Activated CD8-positive, alpha-beta T cell treated with anti-CD3 and anti-CD28 coated beads for 36 hours (primary cell): Measurements from ENCODE around the gene HS6ST1. TPM values are rescaled to one million over a fixed set of nuclear protein-coding genes. Genes with fewer than 3 reads are reported as not detected.

Source experiments
- ATAC-seq: fragments of 200-7000 bp; cut with Tn5 transposase; one replicate; pipeline ENCODE4 v1.10.0; 2021; ENCODE audit warnings: mild to moderate bottlenecking, moderate library complexity
- CTCF ChIA-PET: fragments of 350-600 bp; sonication (Branson Sonifier 250); formaldehyde crosslinking; loops from one replicate; lab custom pipeline; 2021; ENCODE audit warnings: antibody characterized with exemption; lab: Charles Lee
- POLR2A ChIA-PET: fragments of 350-600 bp; sonication (Branson Sonifier 250); formaldehyde crosslinking; loops from one replicate; lab custom pipeline; 2021; ENCODE audit warnings: antibody characterized with exemption; lab: Charles Lee
- DNase-seq: peaks from one replicate; pipeline ENCODE4 v3.0.0-alpha.2; 2020
- H3K27ac Mint-ChIP-seq: one replicate; pipeline ENCODE4 v1.8.0; 2021; ENCODE audit warnings: mild to moderate bottlenecking, mixed read lengths
- H3K27me3 Mint-ChIP-seq: one replicate; pipeline ENCODE4 v1.8.0; 2021; ENCODE audit warnings: mixed read lengths
- H3K36me3 Mint-ChIP-seq: one replicate; pipeline ENCODE4 v1.8.0; 2021; ENCODE audit warnings: low read depth, mixed read lengths
- H3K4me1 Mint-ChIP-seq: one replicate; pipeline ENCODE4 v1.8.0; 2021; ENCODE audit warnings: low read depth, mixed read lengths
- H3K4me3 Mint-ChIP-seq: one replicate; pipeline ENCODE4 v1.8.0; 2021; ENCODE audit warnings: mild to moderate bottlenecking, moderate library complexity, mixed read lengths
- H3K9me3 Mint-ChIP-seq: one replicate; pipeline ENCODE4 v1.8.0; 2021; ENCODE audit warnings: mixed read lengths
- intact Hi-C: fragments of 100-400 bp; cut with micrococcal nuclease; formaldehyde crosslinking; loops from one replicate; pipeline ENCODE4 v1.10.0; 2022
- total RNA-seq, 2 experiments: library from RNA; stranded (reverse); gene quantifications; one replicate each; pipeline ENCODE4 v1.2.3, GENCODE V29; 2021
- TF ChIP-seq, protein P1 (sequence below): fragments of 200-600 bp; IDR thresholded peaks from one replicate; pipeline ENCODE4 v1.8.0; 2022; ENCODE audit warnings: antibody characterized with exemption, mild to moderate bottlenecking

The HS6ST1 gene
- total RNA-seq, 2 experiments from 2014 or later, result 12.5 to 13.0 TPM

DNA sequence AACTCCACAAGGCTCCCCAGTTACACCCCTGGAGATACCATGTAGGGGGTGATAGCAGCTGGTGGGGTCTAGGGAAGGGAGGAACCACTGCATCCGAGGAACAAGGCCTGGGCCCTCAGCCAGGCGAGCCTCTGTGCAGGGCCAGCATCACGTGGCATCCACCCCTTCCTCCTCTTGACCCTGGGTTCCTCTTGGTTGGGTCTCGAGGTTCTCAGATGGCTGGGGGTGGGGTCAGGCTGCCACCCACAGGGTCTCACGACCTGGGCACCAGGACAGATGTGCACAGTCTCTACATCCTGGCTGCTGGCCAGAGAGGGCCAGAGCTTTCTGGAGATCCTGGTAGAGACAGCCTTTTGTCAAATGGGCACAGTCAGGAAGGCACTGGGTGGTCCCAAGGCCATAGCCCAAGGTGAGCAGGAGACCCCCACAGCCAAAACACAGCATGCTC is 10.4 kb downstream of the HS6ST1 start:
- intact Hi-C loops, result no loop called here
- TF ChIP-seq, protein P1, sequence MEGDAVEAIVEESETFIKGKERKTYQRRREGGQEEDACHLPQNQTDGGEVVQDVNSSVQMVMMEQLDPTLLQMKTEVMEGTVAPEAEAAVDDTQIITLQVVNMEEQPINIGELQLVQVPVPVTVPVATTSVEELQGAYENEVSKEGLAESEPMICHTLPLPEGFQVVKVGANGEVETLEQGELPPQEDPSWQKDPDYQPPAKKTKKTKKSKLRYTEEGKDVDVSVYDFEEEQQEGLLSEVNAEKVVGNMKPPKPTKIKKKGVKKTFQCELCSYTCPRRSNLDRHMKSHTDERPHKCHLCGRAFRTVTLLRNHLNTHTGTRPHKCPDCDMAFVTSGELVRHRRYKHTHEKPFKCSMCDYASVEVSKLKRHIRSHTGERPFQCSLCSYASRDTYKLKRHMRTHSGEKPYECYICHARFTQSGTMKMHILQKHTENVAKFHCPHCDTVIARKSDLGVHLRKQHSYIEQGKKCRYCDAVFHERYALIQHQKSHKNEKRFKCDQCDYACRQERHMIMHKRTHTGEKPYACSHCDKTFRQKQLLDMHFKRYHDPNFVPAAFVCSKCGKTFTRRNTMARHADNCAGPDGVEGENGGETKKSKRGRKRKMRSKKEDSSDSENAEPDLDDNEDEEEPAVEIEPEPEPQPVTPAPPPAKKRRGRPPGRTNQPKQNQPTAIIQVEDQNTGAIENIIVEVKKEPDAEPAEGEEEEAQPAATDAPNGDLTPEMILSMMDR, result no peak
- no peaks in the 10 kb centered on the region for H3K9me3 Mint-ChIP-seq
- no peak overlapping the region for H3K27ac Mint-ChIP-seq
- ChIA-PET CTCF (no interaction called here), POLR2A (no interaction called here)
- ATAC-seq (no peak), DNase-seq (no peak)
- no peaks in the 10 kb centered on the region for H3K27me3 Mint-ChIP-seq
- H3K4me1 Mint-ChIP-seq, result peaks cover 11% of the 10 kb centered on the region
- H3K36me3 Mint-ChIP-seq, result peaks cover 1% of the 10 kb centered on the region
- no peak overlapping the region for H3K4me3 Mint-ChIP-seq

DNA sequence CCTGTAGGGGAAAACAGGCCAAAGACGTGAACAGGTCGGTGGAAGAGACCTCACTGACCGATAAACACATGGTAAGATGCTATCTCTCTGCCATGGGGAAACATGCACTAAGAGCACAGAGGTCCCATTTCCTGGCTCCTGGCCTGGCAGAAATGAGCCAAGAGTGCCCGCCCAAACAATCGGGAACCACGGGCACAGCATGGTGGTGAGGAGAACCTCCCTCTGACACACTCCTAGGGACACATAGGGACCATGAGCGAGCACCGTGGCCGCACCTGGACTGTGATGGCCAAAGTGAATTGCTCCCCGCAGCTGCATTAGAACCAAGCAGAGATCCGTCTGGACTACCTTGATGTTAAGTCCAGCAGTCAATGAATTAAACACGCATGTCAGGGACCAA is 11.1 kb downstream of the HS6ST1 start:
- H3K36me3 Mint-ChIP-seq, result peaks cover 1% of the 10 kb centered on the region
- H3K9me3 Mint-ChIP-seq, result no peaks in the 10 kb centered on the region
- ChIA-PET POLR2A (no interaction called here), CTCF (no interaction called here)
- intact Hi-C loops, result no loop called here
- no peaks in the 10 kb centered on the region for H3K27me3 Mint-ChIP-seq
- no peak overlapping the region for H3K4me3 Mint-ChIP-seq
- H3K27ac Mint-ChIP-seq, result no peak overlapping the region
- H3K4me1 Mint-ChIP-seq, result peaks cover 5% of the 10 kb centered on the region
- ATAC-seq (no peak), DNase-seq (no peak)
- TF ChIP-seq, protein P1, result no peak

DNA sequence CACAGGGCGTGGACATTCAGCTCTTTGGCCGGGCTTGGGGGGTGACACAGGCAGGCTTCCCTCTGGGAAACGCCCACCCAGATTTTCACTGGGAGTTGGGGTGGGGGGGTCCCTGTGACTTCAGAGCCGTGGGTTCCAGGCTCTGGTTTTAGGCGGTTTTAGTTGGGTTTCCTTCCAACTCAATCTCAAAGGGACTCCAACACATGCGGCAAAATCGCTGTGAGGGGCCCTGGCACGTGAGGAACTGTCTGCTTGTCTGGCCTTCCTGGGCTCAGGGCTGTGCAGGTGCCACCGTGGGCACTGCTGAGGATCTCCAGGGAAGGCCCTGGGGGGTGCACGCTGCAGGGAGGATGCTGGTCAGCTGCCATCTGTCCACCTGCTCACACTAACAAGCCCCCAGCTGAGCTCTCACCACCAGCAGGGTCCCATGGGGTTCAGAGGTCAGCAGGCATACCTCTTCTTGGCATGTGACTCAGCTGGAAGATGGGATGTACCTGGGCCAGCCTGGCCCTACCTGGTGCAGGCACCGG is 11.7 kb downstream of the HS6ST1 start:
- TF ChIP-seq, protein P1, result no peak
- no peak for DNase-seq
- ChIA-PET POLR2A (no interaction called here), CTCF (no interaction called here)
- Mint-ChIP-seq H3K4me3 (no peak overlapping the region), H3K36me3 (peaks cover 1% of the 10 kb centered on the region), H3K9me3 (no peaks in the 10 kb centered on the region), H3K4me1 (peaks cover 4% of the 10 kb centered on the region), H3K27me3 (no peaks in the 10 kb centered on the region), H3K27ac (no peak overlapping the region)
- no peak for ATAC-seq
- intact Hi-C loops, result no loop called here

DNA sequence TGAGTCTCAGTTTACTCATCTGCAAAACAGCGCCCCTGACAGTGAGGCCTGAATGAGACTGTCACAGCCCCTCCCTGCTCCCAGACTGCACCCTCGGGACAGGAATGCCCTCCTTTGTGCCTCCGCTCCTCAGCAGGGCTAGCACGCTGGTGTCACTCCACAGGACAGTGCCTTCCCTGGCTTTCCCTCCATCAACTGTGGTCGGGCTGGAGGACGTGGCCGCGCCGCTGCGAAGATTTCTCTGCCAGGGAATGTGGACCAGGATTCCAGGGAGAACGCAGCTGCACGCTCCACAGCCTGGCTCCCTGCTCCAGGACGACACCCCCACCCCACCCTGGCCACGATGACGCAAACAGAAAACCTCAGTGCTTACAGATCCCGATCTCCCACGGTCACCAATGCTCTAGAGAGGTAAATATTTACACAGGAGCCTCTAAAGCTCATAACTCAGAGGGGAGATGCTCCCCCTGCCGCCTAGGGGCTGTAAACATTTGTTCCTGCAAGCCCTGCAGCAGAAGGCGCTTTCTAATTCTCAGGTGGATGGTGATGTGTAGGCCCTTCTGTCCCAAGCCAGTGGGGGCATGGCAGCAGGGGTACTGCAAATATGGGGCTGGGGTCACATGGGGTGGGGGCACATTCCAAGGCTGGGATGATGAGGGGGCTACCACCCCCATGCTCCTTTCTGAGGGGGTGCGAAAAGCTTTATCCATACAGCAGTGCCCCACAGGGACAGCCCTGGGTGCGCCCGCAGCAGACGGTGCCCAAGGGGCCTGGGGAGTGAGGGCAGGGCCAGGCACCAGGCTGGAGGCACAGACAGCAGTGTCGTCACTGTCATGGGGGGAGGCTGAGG is 12.4 kb downstream of the HS6ST1 start:
- no peak overlapping the region for H3K27ac Mint-ChIP-seq
- no peak for ATAC-seq
- no peak for DNase-seq
- no peaks in the 10 kb centered on the region for H3K27me3 Mint-ChIP-seq
- POLR2A ChIA-PET, result no interaction called here
- no peaks in the 10 kb centered on the region for H3K9me3 Mint-ChIP-seq
- TF ChIP-seq, protein P1, result no peak
- intact Hi-C loops, result no loop called here
- peaks cover 1% of the 10 kb centered on the region for H3K36me3 Mint-ChIP-seq
- no peak overlapping the region for H3K4me3 Mint-ChIP-seq
- CTCF ChIA-PET, result interaction anchor here (1.0 kb wide), 1 partner anchor 15 kb away, joined by 3 read pairs; no protein-coding TSS in a partner anchor
- peaks cover 4% of the 10 kb centered on the region for H3K4me1 Mint-ChIP-seq

DNA sequence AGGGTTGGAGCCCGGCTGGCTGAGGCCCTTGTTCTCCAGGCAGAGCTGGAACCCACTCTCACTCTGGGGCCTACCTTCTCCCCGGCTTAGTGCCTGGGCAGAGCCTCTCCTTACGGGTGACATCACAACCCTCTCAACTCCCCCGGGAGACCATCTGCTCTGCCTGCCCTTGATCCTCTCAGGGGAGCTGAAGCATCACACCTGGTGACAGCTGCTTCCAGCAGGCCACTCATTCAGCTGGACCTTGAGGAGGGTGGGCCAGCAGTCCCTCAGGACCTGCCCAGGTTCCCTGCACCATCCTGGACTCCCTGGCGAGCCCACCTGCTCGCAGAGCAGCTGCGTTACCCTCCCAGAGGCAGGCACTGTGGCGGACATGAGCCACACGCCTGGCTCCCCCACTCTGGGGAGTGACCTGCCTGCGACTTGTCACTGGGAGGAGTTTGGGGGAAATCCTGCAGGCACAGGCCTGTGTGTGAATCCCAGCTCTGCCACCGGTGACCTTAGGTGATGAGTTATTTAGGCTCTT is 13.1 kb downstream of the HS6ST1 start:
- H3K4me1 Mint-ChIP-seq, result no peaks in the 10 kb centered on the region
- DNase-seq (no peak), ATAC-seq (no peak)
- H3K4me3 Mint-ChIP-seq, result no peak overlapping the region
- CTCF ChIA-PET, result interaction anchor here (1.0 kb wide), 1 partner anchor 15 kb away, joined by 3 read pairs; no protein-coding TSS in a partner anchor
- peaks cover 1% of the 10 kb centered on the region for H3K36me3 Mint-ChIP-seq
- POLR2A ChIA-PET, result no interaction called here
- intact Hi-C loops, result no loop called here
- no peaks in the 10 kb centered on the region for H3K27me3 Mint-ChIP-seq
- TF ChIP-seq, protein P1, result no peak
- H3K27ac Mint-ChIP-seq, result no peak overlapping the region
- no peaks in the 10 kb centered on the region for H3K9me3 Mint-ChIP-seq
